CD4-positive, alpha-beta T cell treated with Interleukin-21 for 1 hour (primary cell): ENCODE data around the gene SNX18.
"Not testable (repeated sequence)": the region's sequence is repeated elsewhere in the genome, so short reads cannot be mapped to it uniquely, and the experiment has no call there.

Experiments
- DNase-seq: peaks from one replicate; pipeline ENCODE4 v3.0.0-alpha.2; 2020

Gene SNX18

GRCh38 chr5:54520940-54521339 lies 3.4 kb downstream of the SNX18 start:
- DNase-seq, result no peak

GRCh38 chr5:54521856-54522479 lies 4.4 kb downstream of the SNX18 start:
- DNase-seq, result no peak

GRCh38 chr5:54523534-54523933 lies 6.0 kb downstream of the SNX18 start:
- no peak for DNase-seq

- no peak for DNase-seq
These were observed 6.5 kb downstream of the SNX18 start for GRCh38 chr5:54524082-54524481.

GRCh38 chr5:54524704-54525103 lies 7.1 kb downstream of the SNX18 start:
- no peak for DNase-seq

GRCh38 chr5:54525261-54525660 lies 7.7 kb downstream of the SNX18 start:
- DNase-seq, result no peak

- no peak for DNase-seq
These were observed 8.1 kb downstream of the SNX18 start for GRCh38 chr5:54525692-54526091.

- no peak for DNase-seq
These were observed 9.2 kb downstream of the SNX18 start for GRCh38 chr5:54526604-54527288.

GRCh38 chr5:54528633-54529209 lies 11.2 kb downstream of the SNX18 start:
- no peak for DNase-seq

GRCh38 chr5:54529565-54529964 lies 12.0 kb downstream of the SNX18 start:
- DNase-seq, result no peak

GRCh38 chr5:54531546-54531945 lies 14.0 kb downstream of the SNX18 start:
- no peak for DNase-seq

- DNase-seq, result no peak
These were observed 16.1 kb downstream of the SNX18 start for GRCh38 chr5:54533541-54534190.

- no peak for DNase-seq
These were observed 16.8 kb downstream of the SNX18 start for GRCh38 chr5:54534191-54535004.

GRCh38 chr5:54535149-54535844 lies 17.7 kb downstream of the SNX18 start:
- no peak for DNase-seq

- DNase-seq, result not testable (repeated sequence)
These were observed 18.8 kb downstream of the SNX18 start for GRCh38 chr5:54536375-54536774.

GRCh38 chr5:54536861-54537260 lies 19.3 kb downstream of the SNX18 start:
- not testable (repeated sequence) for DNase-seq

- DNase-seq, result no peak
These were observed 20.2 kb downstream of the SNX18 start for GRCh38 chr5:54537725-54538124.

GRCh38 chr5:54538156-54538555 lies 20.6 kb downstream of the SNX18 start:
- no peak for DNase-seq

GRCh38 chr5:54539001-54539400 lies 21.4 kb downstream of the SNX18 start:
- DNase-seq, result no peak

GRCh38 chr5:54540286-54540685 lies 22.7 kb downstream of the SNX18 start:
- no peak for DNase-seq

GRCh38 chr5:54541823-54542783 lies 24.5 kb downstream of the SNX18 start:
- no peak for DNase-seq
